Karpas-422 (cell line): ENCODE results near the gene LRRC9. TPM values are rescaled to one million over a fixed set of nuclear protein-coding genes. Genes with fewer than 3 reads are reported as not detected.
"Not testable (repeated sequence)": the region's sequence is repeated elsewhere in the genome, so short reads cannot be mapped to it uniquely, and the experiment has no call there.

ENCODE experiments used
- DNase-seq: peaks from one replicate; pipeline ENCODE4 v3.0.0-alpha.2; 2015
- H2AFZ ChIP-seq: fragments of 200-600 bp; sonication (generic); 2 replicates; pipeline ENCODE4 v1.6.1; 2014; ENCODE audit warnings: antibody characterized with exemption, low read length, mixed read lengths
- H3K27ac ChIP-seq: fragments of 200-600 bp; sonication (generic); 2 replicates; pipeline ENCODE4 v1.5.1; 2014; ENCODE audit warnings: mild to moderate bottlenecking, low read length, moderate library complexity
- H3K27me3 ChIP-seq: fragments of 200-600 bp; sonication (generic); 2 replicates; pipeline ENCODE4 v1.6.1; 2014; ENCODE audit warnings: low read length, mixed read lengths
- H3K36me3 ChIP-seq: fragments of 200-600 bp; sonication (generic); 2 replicates; pipeline ENCODE4 v1.6.1; 2014; ENCODE audit warnings: low read length, mixed read lengths; ENCODE audit not compliant: insufficient read depth
- H3K4me1 ChIP-seq: fragments of 200-600 bp; sonication (generic); 2 replicates; pipeline ENCODE4 v1.6.1; 2014; ENCODE audit warnings: mild to moderate bottlenecking, low read length, mixed read lengths
- H3K4me2 ChIP-seq: fragments of 200-600 bp; sonication (generic); 2 replicates; pipeline ENCODE4 v1.6.1; 2014; ENCODE audit warnings: low read length, low read depth, mild to moderate bottlenecking; ENCODE audit not compliant: poor library complexity, severe bottlenecking
- H3K4me3 ChIP-seq: fragments of 200-600 bp; sonication (generic); 2 replicates; pipeline ENCODE4 v1.5.1; 2014; ENCODE audit warnings: mild to moderate bottlenecking, antibody characterized with exemption, low read length, mixed read lengths
- H3K79me2 ChIP-seq: fragments of 200-600 bp; sonication (generic); 2 replicates; pipeline ENCODE4 v1.6.1; 2014; ENCODE audit warnings: mild to moderate bottlenecking, low read length, mixed read lengths
- H3K9ac ChIP-seq: fragments of 200-600 bp; sonication (generic); 2 replicates; pipeline ENCODE4 v1.6.0; 2014; ENCODE audit warnings: low read length
- H3K9me2 ChIP-seq: fragments of 200-600 bp; sonication (generic), shearing (Covaris generic); replicated peaks from 2 replicates; pipeline ENCODE4 v1.6.0; 2014; ENCODE audit warnings: mild to moderate bottlenecking, low read length, moderate library complexity; ENCODE audit not compliant: insufficient read depth
- H3K9me3 ChIP-seq: fragments of 300-700, 200-600 bp; sonication (generic); 2 replicates; pipeline ENCODE4 v1.6.1; 2014; ENCODE audit warnings: low read length, mixed read lengths
- H4K20me1 ChIP-seq: fragments of 200-600 bp; sonication (generic); 2 replicates; pipeline ENCODE4 v1.6.1; 2014; ENCODE audit warnings: mild to moderate bottlenecking, antibody characterized with exemption, low read length, low read depth; ENCODE audit not compliant: insufficient read depth
- total RNA-seq: library from RNA; depleted of rRNA; stranded (reverse); fragments of >200 nt; shearing (Covaris generic); gene quantifications from 2 replicates; pipeline ENCODE4 v1.2.3, GENCODE V29; 2014; ENCODE audit warnings: low replicate concordance

The LRRC9 gene
- total RNA-seq, 1 experiment from 2014 or later, result not detected

- Histone ChIP-seq H3K9ac (peak overlapping the region; percentile 83), H3K79me2 (peaks cover 59% of the 10 kb centered on the region), H3K27ac (peak overlapping the region; percentile 87), H3K4me3 (peak overlapping the region; percentile 85), H3K9me2 (no peaks in the 10 kb centered on the region), H4K20me1 (peaks cover 28% of the 10 kb centered on the region), H3K36me3 (peaks cover 6% of the 10 kb centered on the region; the same call in 1 of the 2 replicates), H3K4me1 (peaks cover 39% of the 10 kb centered on the region), H3K4me2 (peak overlapping the region; percentile 81), H3K27me3 (no peaks in the 10 kb centered on the region), H2AFZ (no peak overlapping the region), H3K9me3 (no peaks in the 10 kb centered on the region)
- DNase-seq, result peak; percentile 50
Measured at GRCh38 chr14:60093080-60093479, 173.1 kb downstream of the LRRC9 start.

DNA sequence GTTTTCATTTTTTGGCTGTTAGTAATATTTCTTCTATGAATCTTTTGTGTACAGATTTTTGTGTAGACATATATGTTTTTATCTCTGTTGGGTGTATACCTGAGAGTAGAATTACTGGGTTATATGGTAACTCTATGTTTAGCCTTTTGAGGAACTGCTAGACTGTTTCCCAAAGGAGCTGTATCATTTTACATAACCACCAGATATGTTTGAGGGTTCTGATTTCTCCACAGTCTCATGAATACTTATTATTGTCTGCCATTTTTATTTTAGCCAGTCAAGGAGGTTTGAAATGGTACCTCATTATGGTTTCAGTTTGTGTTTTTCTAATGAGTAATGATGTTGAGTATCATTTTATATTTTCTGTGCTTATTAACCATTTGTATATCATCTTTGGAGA, 173.7 kb downstream of the LRRC9 start:
- peak overlapping the region; percentile 83 for H3K9ac ChIP-seq
- H3K9me3 ChIP-seq, result no peaks in the 10 kb centered on the region
- H3K36me3 ChIP-seq, result peaks cover 6% of the 10 kb centered on the region; the same call in 1 of the 2 replicates
- H3K4me1 ChIP-seq, result peaks cover 39% of the 10 kb centered on the region
- peak; percentile 78 for DNase-seq
- no peaks in the 10 kb centered on the region for H3K27me3 ChIP-seq
- peak overlapping the region; percentile 81 for H3K4me2 ChIP-seq
- no peaks in the 10 kb centered on the region for H3K9me2 ChIP-seq
- peaks cover 28% of the 10 kb centered on the region for H4K20me1 ChIP-seq
- peak overlapping the region; percentile 85 for H3K4me3 ChIP-seq
- peaks cover 65% of the 10 kb centered on the region for H3K79me2 ChIP-seq
- H2AFZ ChIP-seq, result no peak overlapping the region
- H3K27ac ChIP-seq, result peak overlapping the region; percentile 87; the same call in 1 of the 2 replicates

- peak overlapping the region; percentile 81 for H3K4me2 ChIP-seq
- H3K9me2 ChIP-seq, result no peaks in the 10 kb centered on the region
- H3K9ac ChIP-seq, result peak overlapping the region; percentile 7; the same call in 1 of the 2 replicates
- H3K36me3 ChIP-seq, result peaks cover 6% of the 10 kb centered on the region; the same call in 1 of the 2 replicates
- H3K27me3 ChIP-seq, result no peaks in the 10 kb centered on the region
- no peak overlapping the region for H3K27ac ChIP-seq
- peaks cover 72% of the 10 kb centered on the region for H3K79me2 ChIP-seq
- no peaks in the 10 kb centered on the region for H3K9me3 ChIP-seq
- peaks cover 39% of the 10 kb centered on the region for H3K4me1 ChIP-seq
- H3K4me3 ChIP-seq, result peak overlapping the region; percentile 85
- no peak for DNase-seq
- peaks cover 28% of the 10 kb centered on the region for H4K20me1 ChIP-seq
- no peak overlapping the region for H2AFZ ChIP-seq
Measured at GRCh38 chr14:60094306-60094897, 174.5 kb downstream of the LRRC9 start.

GRCh38 chr14:60095231-60095630, 175.3 kb downstream of the LRRC9 start:
- no peak for DNase-seq
- Histone ChIP-seq H3K4me1 (peaks cover 39% of the 10 kb centered on the region), H3K27ac (no peak overlapping the region), H4K20me1 (peaks cover 28% of the 10 kb centered on the region), H3K9me2 (no peaks in the 10 kb centered on the region), H3K4me3 (no peak overlapping the region), H3K27me3 (no peaks in the 10 kb centered on the region), H3K9me3 (no peaks in the 10 kb centered on the region), H2AFZ (no peak overlapping the region), H3K79me2 (peaks cover 81% of the 10 kb centered on the region), H3K9ac (no peak overlapping the region), H3K4me2 (peak overlapping the region; percentile 81), H3K36me3 (peaks cover 6% of the 10 kb centered on the region; the same call in 1 of the 2 replicates)

- Histone ChIP-seq H3K4me2 (no peak overlapping the region), H3K79me2 (peaks cover 88% of the 10 kb centered on the region), H3K9ac (no peak overlapping the region), H3K4me1 (peaks cover 32% of the 10 kb centered on the region), H3K4me3 (no peak overlapping the region), H3K36me3 (peaks cover 6% of the 10 kb centered on the region; the same call in 1 of the 2 replicates), H3K9me2 (no peaks in the 10 kb centered on the region), H2AFZ (no peak overlapping the region), H3K9me3 (no peaks in the 10 kb centered on the region), H4K20me1 (peaks cover 28% of the 10 kb centered on the region), H3K27ac (no peak overlapping the region), H3K27me3 (no peaks in the 10 kb centered on the region)
- no peak for DNase-seq
Measured at GRCh38 chr14:60095781-60096450, 176.0 kb downstream of the LRRC9 start.

- H3K79me2 ChIP-seq, result peaks cover 100% of the 10 kb centered on the region
- no peaks in the 10 kb centered on the region for H3K27me3 ChIP-seq
- H2AFZ ChIP-seq, result no peak overlapping the region
- H3K9ac ChIP-seq, result no peak overlapping the region
- no peak for DNase-seq
- no peaks in the 10 kb centered on the region for H3K9me3 ChIP-seq
- H3K9me2 ChIP-seq, result no peaks in the 10 kb centered on the region
- H3K4me3 ChIP-seq, result no peak overlapping the region
- H3K4me2 ChIP-seq, result no peak overlapping the region
- H4K20me1 ChIP-seq, result peaks cover 27% of the 10 kb centered on the region
- H3K36me3 ChIP-seq, result peaks cover 6% of the 10 kb centered on the region; the same call in 1 of the 2 replicates
- H3K4me1 ChIP-seq, result peaks cover 38% of the 10 kb centered on the region
- no peak overlapping the region for H3K27ac ChIP-seq
Measured at GRCh38 chr14:60097974-60098373, 178.0 kb downstream of the LRRC9 start.

GRCh38 chr14:60099855-60100254, 179.9 kb downstream of the LRRC9 start:
- H3K27me3 ChIP-seq, H3K9me3 ChIP-seq, H3K36me3 ChIP-seq, DNase-seq, H3K27ac ChIP-seq, H3K4me3 ChIP-seq, H3K4me2 ChIP-seq, H2AFZ ChIP-seq, H3K9me2 ChIP-seq, H3K9ac ChIP-seq: not testable (repeated sequence)
- Histone ChIP-seq H3K4me1 (peaks cover 19% of the 10 kb centered on the region), H4K20me1 (peaks cover 13% of the 10 kb centered on the region), H3K79me2 (peaks cover 100% of the 10 kb centered on the region)

DNA sequence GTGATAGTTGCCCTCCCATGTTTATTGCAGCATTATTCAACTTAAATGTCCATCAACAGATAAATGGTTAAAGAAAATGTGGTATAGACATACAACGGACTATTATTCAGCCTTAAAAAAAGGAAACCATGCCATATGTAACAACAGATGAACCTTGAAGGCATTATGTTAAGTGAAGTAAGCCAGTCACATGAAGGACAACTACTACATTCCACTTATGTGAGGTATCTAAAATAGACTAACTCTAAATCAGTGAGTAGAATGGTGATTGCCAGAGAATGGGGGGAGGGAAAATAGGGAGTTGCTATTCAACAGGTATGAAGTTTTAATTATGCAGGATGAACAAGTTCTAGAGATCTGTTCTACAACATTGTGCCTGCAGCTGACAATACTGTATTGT, 181.8 kb downstream of the LRRC9 start:
- Histone ChIP-seq H3K4me1 (peaks cover 10% of the 10 kb centered on the region), H3K9me3 (no peaks in the 10 kb centered on the region), H2AFZ (no peak overlapping the region), H3K36me3 (peaks cover 6% of the 10 kb centered on the region; the same call in 1 of the 2 replicates), H3K27me3 (no peaks in the 10 kb centered on the region), H3K9me2 (no peaks in the 10 kb centered on the region), H3K79me2 (peaks cover 99% of the 10 kb centered on the region), H3K4me2 (no peak overlapping the region), H3K9ac (no peak overlapping the region), H3K4me3 (no peak overlapping the region), H3K27ac (no peak overlapping the region), H4K20me1 (no peaks in the 10 kb centered on the region; the same call in 1 of the 2 replicates)
- no peak for DNase-seq
